ENCODE results near the gene YIPF3. TPM values are rescaled to one million over a fixed set of nuclear protein-coding genes. Genes with fewer than 3 reads are reported as not detected.
"Not testable (repeated sequence)": the region's sequence is repeated elsewhere in the genome, so short reads cannot be mapped to it uniquely, and the experiment has no call there.

Gene YIPF3
- 10 to 100 TPM; 26.2 to 26.5 TPM for total RNA-seq

GRCh38 chr6:43516697-43517504, at the start of gene YIPF3, which contains the start of gene POLR1C:
YIPF3 (minus strand) TSS chr6:43516926; CDS start chr6:43516807, 119 bp downstream.
POLR1C (plus strand) TSS chr6:43517089; CDS start chr6:43517110, 21 bp downstream.
- peaks cover 17% of the 10 kb centered on the region for H3K36me3 Mint-ChIP-seq (ENCODE audit: low read depth)
- no peaks in the 10 kb centered on the region for H3K9me3 Mint-ChIP-seq
- CTCF ChIA-PET = interaction anchor here (0.8 to 3.3 kb wide), 2 partner anchors 10 to 250 kb away, joined by 3 to 24 read pairs; no protein-coding TSS in a partner anchor
- intact Hi-C loops (cut with micrococcal nuclease) = loop anchor here (1.0 to 5.0 kb wide), 11 partner anchors 40 to 610 kb away; partner anchors contain the start of genes ABCC10, CNPY3, GTPBP2 and KLC4
- H3K4me1 Mint-ChIP-seq (ENCODE audit: low read depth) = peaks cover 28% of the 10 kb centered on the region
- H3K27ac Mint-ChIP-seq = no peak within 1 kb of the TSS
- DNase-seq = peak; percentile 99
- no peak within 1 kb of the TSS for H3K4me3 Mint-ChIP-seq
- no peaks in the 10 kb centered on the region for H3K27me3 Mint-ChIP-seq (ENCODE audit: low read depth)

DNA sequence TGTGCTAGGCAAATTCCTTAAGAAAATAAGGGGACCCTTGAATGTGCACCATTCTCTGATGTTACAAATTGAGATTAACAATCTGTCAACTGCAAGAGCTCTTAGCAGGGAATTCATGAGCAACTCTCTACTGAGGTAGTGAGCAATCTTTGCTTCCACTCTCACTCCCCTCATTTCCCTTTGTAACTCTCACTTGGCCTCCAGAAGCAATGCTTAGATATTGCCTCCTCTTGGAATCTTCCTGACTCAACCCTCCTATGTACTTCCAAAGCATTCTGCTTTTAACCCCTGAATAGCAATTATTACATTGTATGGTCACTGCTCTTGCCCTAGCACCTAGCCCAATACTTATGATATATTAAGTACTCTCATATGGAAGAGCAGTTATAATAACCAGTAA, 42.6 kb upstream of the YIPF3 start:
- no peaks in the 10 kb centered on the region for H3K4me1 Mint-ChIP-seq (ENCODE audit: low read depth)
- H3K36me3 Mint-ChIP-seq (ENCODE audit: low read depth) = peaks cover 56% of the 10 kb centered on the region
- intact Hi-C loops (cut with micrococcal nuclease) = no loop called here
- CTCF ChIA-PET = interaction anchor here (0.7 to 1.3 kb wide), 2 partner anchors 9 to 12 kb away, joined by 3 read pairs; no protein-coding TSS in a partner anchor
- no peaks in the 10 kb centered on the region for H3K9me3 Mint-ChIP-seq
- no peak overlapping the region for H3K27ac Mint-ChIP-seq
- no peak for DNase-seq
- no peak overlapping the region for H3K4me3 Mint-ChIP-seq
- no peaks in the 10 kb centered on the region for H3K27me3 Mint-ChIP-seq (ENCODE audit: low read depth)

DNA sequence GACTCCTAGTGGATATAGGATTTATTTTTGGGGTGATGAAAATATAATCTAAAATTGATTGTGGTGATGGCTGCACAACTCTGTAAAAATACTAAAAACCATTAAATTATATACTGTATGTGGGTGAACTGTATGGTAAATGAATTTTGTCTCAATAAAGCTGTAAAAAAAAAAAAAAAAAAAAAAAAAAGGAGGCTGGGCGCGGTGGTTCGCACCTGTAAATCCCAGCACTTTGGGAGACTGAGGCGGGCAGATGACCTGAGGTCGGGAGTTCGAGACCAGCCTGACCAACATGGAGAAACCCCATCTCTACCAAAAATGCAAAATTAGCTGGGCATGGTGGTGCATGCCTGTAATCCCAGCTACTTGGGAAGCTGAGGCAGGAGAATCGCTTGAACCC, 40.9 kb upstream of the YIPF3 start:
- H3K4me3 Mint-ChIP-seq; H3K27me3 Mint-ChIP-seq (ENCODE audit: low read depth); H3K27ac Mint-ChIP-seq; DNase-seq; H3K9me3 Mint-ChIP-seq; H3K4me1 Mint-ChIP-seq (ENCODE audit: low read depth); CTCF ChIA-PET; intact Hi-C loops (cut with micrococcal nuclease): not testable (repeated sequence)
- H3K36me3 Mint-ChIP-seq (ENCODE audit: low read depth) = peaks cover 66% of the 10 kb centered on the region

GRCh38 chr6:43547222-43547621, 30.5 kb upstream of the YIPF3 start:
- H3K27ac Mint-ChIP-seq = no peak overlapping the region
- no peaks in the 10 kb centered on the region for H3K27me3 Mint-ChIP-seq (ENCODE audit: low read depth)
- H3K9me3 Mint-ChIP-seq = no peaks in the 10 kb centered on the region
- intact Hi-C loops (cut with micrococcal nuclease) = no loop called here
- no peak for DNase-seq
- CTCF ChIA-PET = interaction anchor here (1.0 to 2.7 kb wide), 3 partner anchors 23 to 61 kb away, joined by 5 to 8 read pairs (median 5); no protein-coding TSS in a partner anchor
- no peak overlapping the region for H3K4me3 Mint-ChIP-seq
- peaks cover 53% of the 10 kb centered on the region for H3K36me3 Mint-ChIP-seq (ENCODE audit: low read depth)
- no peaks in the 10 kb centered on the region for H3K4me1 Mint-ChIP-seq (ENCODE audit: low read depth)

GRCh38 chr6:43544461-43544860, 27.7 kb upstream of the YIPF3 start:
- CTCF ChIA-PET = interaction anchor here (0.5 kb wide), 1 partner anchor 590 kb away, joined by 3 read pairs; no protein-coding TSS in a partner anchor
- Mint-ChIP-seq H3K9me3 (no peaks in the 10 kb centered on the region), H3K27ac (no peak overlapping the region), H3K36me3 (ENCODE audit: low read depth) (peaks cover 52% of the 10 kb centered on the region), H3K27me3 (ENCODE audit: low read depth) (no peaks in the 10 kb centered on the region), H3K4me1 (ENCODE audit: low read depth) (no peaks in the 10 kb centered on the region), H3K4me3 (no peak overlapping the region)
- DNase-seq = no peak
- intact Hi-C loops (cut with micrococcal nuclease) = no loop called here

- peaks cover 51% of the 10 kb centered on the region for H3K36me3 Mint-ChIP-seq (ENCODE audit: low read depth)
- CTCF ChIA-PET = interaction anchor here (1.0 kb wide), 1 partner anchor 14 kb away, joined by 4 read pairs; no protein-coding TSS in a partner anchor
- H3K4me3 Mint-ChIP-seq = no peak overlapping the region
- H3K4me1 Mint-ChIP-seq (ENCODE audit: low read depth) = no peaks in the 10 kb centered on the region
- no peak for DNase-seq
- intact Hi-C loops (cut with micrococcal nuclease) = no loop called here
- no peak overlapping the region for H3K27ac Mint-ChIP-seq
- no peaks in the 10 kb centered on the region for H3K27me3 Mint-ChIP-seq (ENCODE audit: low read depth)
- no peaks in the 10 kb centered on the region for H3K9me3 Mint-ChIP-seq
Measured at GRCh38 chr6:43541774-43542471, 25.2 kb upstream of the YIPF3 start.

GRCh38 chr6:43540507-43540906, 23.8 kb upstream of the YIPF3 start:
- no peak overlapping the region for H3K4me3 Mint-ChIP-seq
- H3K36me3 Mint-ChIP-seq (ENCODE audit: low read depth) = peaks cover 44% of the 10 kb centered on the region
- DNase-seq = no peak
- CTCF ChIA-PET = no interaction called here
- no peaks in the 10 kb centered on the region for H3K27me3 Mint-ChIP-seq (ENCODE audit: low read depth)
- H3K9me3 Mint-ChIP-seq = no peaks in the 10 kb centered on the region
- no peak overlapping the region for H3K27ac Mint-ChIP-seq
- no peaks in the 10 kb centered on the region for H3K4me1 Mint-ChIP-seq (ENCODE audit: low read depth)
- intact Hi-C loops (cut with micrococcal nuclease) = no loop called here

GRCh38 chr6:43539409-43539808, 22.7 kb upstream of the YIPF3 start:
- intact Hi-C loops (cut with micrococcal nuclease); H3K9me3 Mint-ChIP-seq; DNase-seq; H3K27ac Mint-ChIP-seq; H3K4me3 Mint-ChIP-seq; H3K27me3 Mint-ChIP-seq (ENCODE audit: low read depth); H3K4me1 Mint-ChIP-seq (ENCODE audit: low read depth): not testable (repeated sequence)
- peaks cover 38% of the 10 kb centered on the region for H3K36me3 Mint-ChIP-seq (ENCODE audit: low read depth)
- CTCF ChIA-PET = interaction anchor here (0.6 kb wide), 1 partner anchor 100 kb away, joined by 3 read pairs; no protein-coding TSS in a partner anchor

GRCh38 chr6:43538986-43539385, 22.3 kb upstream of the YIPF3 start:
- H3K4me3 Mint-ChIP-seq; H3K27me3 Mint-ChIP-seq (ENCODE audit: low read depth); DNase-seq; intact Hi-C loops (cut with micrococcal nuclease); H3K4me1 Mint-ChIP-seq (ENCODE audit: low read depth); H3K9me3 Mint-ChIP-seq; H3K27ac Mint-ChIP-seq: not testable (repeated sequence)
- CTCF ChIA-PET = interaction anchor here (0.6 kb wide), 1 partner anchor 100 kb away, joined by 3 read pairs; no protein-coding TSS in a partner anchor
- H3K36me3 Mint-ChIP-seq (ENCODE audit: low read depth) = peaks cover 37% of the 10 kb centered on the region

GRCh38 chr6:43532201-43532600, 15.5 kb upstream of the YIPF3 start:
- H3K27ac Mint-ChIP-seq = no peak overlapping the region
- H3K4me1 Mint-ChIP-seq (ENCODE audit: low read depth) = no peaks in the 10 kb centered on the region
- intact Hi-C loops (cut with micrococcal nuclease) = no loop called here
- CTCF ChIA-PET = interaction anchor here (0.6 to 0.8 kb wide), 2 partner anchors 28 to 527 kb away, joined by 3 read pairs; no protein-coding TSS in a partner anchor
- peaks cover 38% of the 10 kb centered on the region for H3K36me3 Mint-ChIP-seq (ENCODE audit: low read depth)
- no peaks in the 10 kb centered on the region for H3K27me3 Mint-ChIP-seq (ENCODE audit: low read depth)
- no peak overlapping the region for H3K4me3 Mint-ChIP-seq
- DNase-seq = no peak
- H3K9me3 Mint-ChIP-seq = no peaks in the 10 kb centered on the region

DNA sequence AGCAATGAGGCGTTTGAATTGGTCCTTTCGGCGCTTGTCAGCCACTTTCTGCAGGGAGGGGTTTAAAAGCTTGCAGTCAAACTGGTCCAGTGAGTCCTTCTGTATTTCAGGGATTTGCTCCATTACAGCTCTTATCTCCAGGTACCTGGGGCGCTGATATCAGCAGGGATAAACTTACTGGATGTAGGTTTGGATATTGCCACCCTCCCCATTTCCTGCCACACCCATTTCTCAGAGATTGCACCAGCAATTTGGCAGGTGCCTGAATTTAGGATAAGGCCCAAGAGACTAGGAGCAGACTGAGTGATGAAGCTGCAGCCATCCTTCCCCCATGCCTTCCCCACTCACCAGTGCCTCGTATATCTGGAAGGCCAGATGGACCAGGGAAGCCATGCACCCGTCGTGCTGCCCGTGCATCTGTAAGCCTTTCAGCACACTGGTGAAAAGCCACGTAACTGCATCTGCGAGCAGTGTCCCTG, 7.8 kb upstream of the YIPF3 start:
- intact Hi-C loops (cut with micrococcal nuclease) = no loop called here
- peaks cover 50% of the 10 kb centered on the region for H3K36me3 Mint-ChIP-seq (ENCODE audit: low read depth)
- no peaks in the 10 kb centered on the region for H3K27me3 Mint-ChIP-seq (ENCODE audit: low read depth)
- H3K27ac Mint-ChIP-seq = peak overlapping the region; percentile 65
- CTCF ChIA-PET = interaction anchor here (0.6 to 0.9 kb wide), 2 partner anchors 36 to 295 kb away, joined by 3 to 4 read pairs; partner anchors contain the start of gene DNPH1
- no peak overlapping the region for H3K4me3 Mint-ChIP-seq
- DNase-seq = no peak
- H3K4me1 Mint-ChIP-seq (ENCODE audit: low read depth) = peaks cover 3% of the 10 kb centered on the region
- H3K9me3 Mint-ChIP-seq = no peaks in the 10 kb centered on the region

DNA sequence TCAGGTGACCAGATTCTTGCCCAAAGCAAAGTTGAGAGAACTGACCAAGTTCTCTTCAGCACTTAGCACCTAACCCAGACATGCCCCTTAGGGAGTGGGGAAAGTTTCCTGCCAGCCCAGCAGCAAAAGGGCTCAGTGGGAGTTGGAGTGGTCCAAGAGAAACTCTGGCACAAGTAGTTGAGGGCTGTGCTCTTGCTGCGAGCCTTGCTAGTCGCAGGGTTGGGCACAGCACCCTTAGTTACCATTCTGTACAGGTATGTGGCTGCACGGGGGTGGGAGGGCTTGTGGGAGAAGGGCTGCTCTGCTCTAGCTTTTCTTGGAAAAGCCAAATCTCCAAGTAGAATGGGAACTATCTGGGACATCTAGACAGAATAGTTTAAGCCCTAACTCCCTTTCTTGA, 6.6 kb upstream of the YIPF3 start:
- Mint-ChIP-seq H3K27ac (no peak overlapping the region), H3K4me3 (no peak overlapping the region)
- intact Hi-C loops (cut with micrococcal nuclease) = no loop called here

More for the DNA sequence above, 6.6 kb upstream of the YIPF3 start:
- H3K4me1 Mint-ChIP-seq (ENCODE audit: low read depth) = peaks cover 3% of the 10 kb centered on the region
- no peaks in the 10 kb centered on the region for H3K27me3 Mint-ChIP-seq (ENCODE audit: low read depth)
- no peak for DNase-seq
- no peaks in the 10 kb centered on the region for H3K9me3 Mint-ChIP-seq
- H3K36me3 Mint-ChIP-seq (ENCODE audit: low read depth) = peaks cover 46% of the 10 kb centered on the region
- CTCF ChIA-PET = no interaction called here

Data from activated naive CD4-positive, alpha-beta T cell treated with anti-CD3 and anti-CD28 coated beads for 36 hours (primary cell).